CD4-positive, alpha-beta T cell (primary cell): ENCODE measurements around the gene KCNK4. TPM values are rescaled to one million over a fixed set of nuclear protein-coding genes. Genes with fewer than 3 reads are reported as not detected.

Source experiments
- ATAC-seq: fragments of 200-7000 bp; cut with Tn5 transposase; one replicate; pipeline ENCODE4 v1.10.0; 2022; ENCODE audit warnings: mild to moderate bottlenecking; ENCODE audit not compliant: poor library complexity
- CTCF ChIA-PET: fragments of 350-600 bp; sonication (Branson Sonifier 250); formaldehyde crosslinking; loops from one replicate; lab custom pipeline; 2021; ENCODE audit warnings: antibody characterized with exemption, inconsistent platforms; lab: Charles Lee
- POLR2A ChIA-PET: fragments of 350-600 bp; sonication (Branson Sonifier 250); formaldehyde crosslinking; loops from one replicate; lab custom pipeline; 2021; ENCODE audit warnings: antibody characterized with exemption, inconsistent platforms; lab: Charles Lee
- DNase-seq, 14 experiments: peaks; one replicate each; pipeline ENCODE4 v3.0.0-alpha.2; 2013 to 2020; ENCODE audit warnings: mixed read lengths in 2 of 14
- H3K27ac ChIP-seq, 2 donors: one replicate each; pipeline versions ENCODE4 v1.5.1 to v1.7.0; 2013; ENCODE audit warnings: low read length in 2 of 2, low read depth in 1 of 2, mild to moderate bottlenecking in 1 of 2
- H3K27me3 ChIP-seq, 2 experiments: 1 replicate in 1 of 2; 2 replicates in 1 of 2; pipeline versions ENCODE4 v1.6.1 to v1.7.0; 2013; ENCODE audit warnings: low read length in 2 of 2, control low read depth in 1 of 2, mild to moderate bottlenecking in 1 of 2, moderate library complexity in 1 of 2; ENCODE audit not compliant: insufficient read depth in 2 of 2, control insufficient read depth in 1 of 2
- H3K36me3 ChIP-seq: one replicate; pipeline ENCODE4 v1.6.1; 2013; ENCODE audit warnings: low read length, control low read depth; ENCODE audit not compliant: insufficient read depth
- H3K4me1 ChIP-seq: one replicate; pipeline ENCODE4 v1.6.1; 2013; ENCODE audit warnings: low read length, control low read depth; ENCODE audit not compliant: insufficient read depth
- H3K4me3 ChIP-seq: one replicate; pipeline ENCODE4 v1.5.1; 2013; ENCODE audit warnings: mild to moderate bottlenecking, low read length, moderate library complexity
- H3K9me3 ChIP-seq, 2 experiments: 1 replicate in 1 of 2; 2 replicates in 1 of 2; pipeline versions ENCODE4 v1.6.1 to v1.7.0; 2013; ENCODE audit warnings: low read length in 2 of 2, mild to moderate bottlenecking in 2 of 2, control low read depth in 1 of 2, moderate library complexity in 1 of 2; ENCODE audit not compliant: control insufficient read depth in 1 of 2, insufficient read depth in 1 of 2
- H3K27ac Mint-ChIP-seq: one replicate; pipeline ENCODE4 v1.8.0; 2020; ENCODE audit warnings: mixed read lengths
- H3K27me3 Mint-ChIP-seq: one replicate; pipeline ENCODE4 v1.8.0; 2021; ENCODE audit warnings: mixed read lengths
- H3K36me3 Mint-ChIP-seq: one replicate; pipeline ENCODE4 v1.8.0; 2021; ENCODE audit warnings: low read depth, mixed read lengths
- H3K4me1 Mint-ChIP-seq: one replicate; pipeline ENCODE4 v1.8.0; 2021; ENCODE audit warnings: low read depth, mixed read lengths
- H3K4me3 Mint-ChIP-seq: one replicate; pipeline ENCODE4 v1.8.0; 2020; ENCODE audit warnings: mild to moderate bottlenecking, mixed read lengths
- H3K9me3 Mint-ChIP-seq: one replicate; pipeline ENCODE4 v1.8.0; 2020; ENCODE audit warnings: mixed read lengths
- CTCF ChIP-seq: fragments of 200-600 bp; IDR thresholded peaks from one replicate; pipeline ENCODE4 v1.8.0; 2022; ENCODE audit warnings: antibody characterized with exemption, mild to moderate bottlenecking
- intact Hi-C, 2 experiments: fragments of 100-400 bp; cut with DNase I in 1 of 2; cut with micrococcal nuclease in 1 of 2; formaldehyde crosslinking; loops; one replicate each; pipeline versions ENCODE4 v1.15.1 to v1.9.0; 2023 to 2025; cut with DNase I, micrococcal nuclease
- total RNA-seq, 174 experiments: library from RNA in 2 of 174; stranded (reverse) in 2 of 174; gene quantifications; one replicate each; pipeline ENCODE4 v1.2.3 and lab custom pipeline; 2021 to 2026

The KCNK4 gene
- total RNA-seq, 2 experiments from 2014 or later: 0.14 TPM; not detected in 1

GRCh38 chr11:64304316-64305072, 13.4 kb downstream of the KCNK4 start:
- peak overlapping the region; percentile 98 for H3K4me3 Mint-ChIP-seq
- TF ChIP-seq CTCF: peak; percentile 92
- H3K27me3 ChIP-seq: peaks cover 25 to 26% of the 10 kb centered on the region in 2 experiments
- H3K9me3 ChIP-seq: peaks cover 0 to 20% of the 10 kb centered on the region in 2 experiments
- H3K9me3 Mint-ChIP-seq: no peaks in the 10 kb centered on the region
- H3K4me1 Mint-ChIP-seq: peaks cover 42% of the 10 kb centered on the region
- H3K36me3 Mint-ChIP-seq: peaks cover 7% of the 10 kb centered on the region
- intact Hi-C loops: loop anchor here (1.0 to 10.0 kb wide), 13 partner anchors 13 to 467 kb away; partner anchors contain the start of genes CCDC88B (in 2 of the 2), FKBP2 (in 1 of the 2), GPR137 (in 1 of the 2) and MARK2 (in 1 of the 2)
- peaks cover 5% of the 10 kb centered on the region for H3K36me3 ChIP-seq
- H3K27me3 Mint-ChIP-seq: peaks cover 34% of the 10 kb centered on the region
- peak overlapping the region; percentile 92 for H3K4me3 ChIP-seq
- H3K27ac ChIP-seq: peak overlapping the region; percentile 84 to 93
- ChIA-PET POLR2A (interaction anchor here (0.7 to 7.6 kb wide), 15 partner anchors 12 to 119 kb away, joined by 3 to 105 read pairs (median 8); partner anchors contain the start of genes BAD, CCDC88B, FERMT3 and FKBP2), CTCF (interaction anchor here (0.6 to 6.0 kb wide), 30 partner anchors 13 to 1448 kb away, joined by 3 to 123 read pairs (median 5); partner anchors contain the start of genes BAD, CCDC88B, FERMT3 and GPR137)
- peak; percentile 88 to 98 (median 94) for DNase-seq
- peak overlapping the region; percentile 96 for H3K27ac Mint-ChIP-seq
- peak; percentile 27 for ATAC-seq
- peaks cover 55% of the 10 kb centered on the region for H3K4me1 ChIP-seq

- H3K9me3 ChIP-seq: peaks cover 0 to 13% of the 10 kb centered on the region in 2 experiments
- ChIA-PET CTCF (interaction anchor here (0.7 to 6.0 kb wide), 20 partner anchors 12 to 119 kb away, joined by 3 to 123 read pairs (median 6); partner anchors contain the start of genes BAD, FERMT3, GPR137 and NUDT22), POLR2A (interaction anchor here (0.7 to 7.6 kb wide), 9 partner anchors 12 to 119 kb away, joined by 3 to 105 read pairs (median 17); partner anchors contain the start of genes BAD, CCDC88B, FERMT3 and GPR137)
- peak within 1 kb of the TSS; percentile 96 for H3K27ac Mint-ChIP-seq
- H3K36me3 Mint-ChIP-seq: peaks cover 7% of the 10 kb centered on the region
- ATAC-seq: peak; percentile 77
- H3K4me1 ChIP-seq: peaks cover 48% of the 10 kb centered on the region
- H3K4me1 Mint-ChIP-seq: peaks cover 35% of the 10 kb centered on the region
- intact Hi-C loops: loop anchor here (1.0 to 10.0 kb wide), 8 partner anchors 12 to 310 kb away; partner anchors contain the start of genes CCDC88B (in 2 of the 2), FKBP2 (in 1 of the 2), PLCB3 (in 1 of the 2) and TRMT112 (in 1 of the 2)
- peak within 1 kb of the TSS; percentile 92 for H3K4me3 ChIP-seq
- no peaks in the 10 kb centered on the region for H3K9me3 Mint-ChIP-seq
- DNase-seq: peak; percentile 98 to 100 (median 100)
- H3K27me3 Mint-ChIP-seq: peaks cover 27% of the 10 kb centered on the region
- peaks cover 19% of the 10 kb centered on the region in 2 experiments for H3K27me3 ChIP-seq
- peak within 1 kb of the TSS; percentile 84 to 93 for H3K27ac ChIP-seq
- H3K4me3 Mint-ChIP-seq: peak within 1 kb of the TSS; percentile 98
- TF ChIP-seq CTCF: no peak
- peaks cover 5% of the 10 kb centered on the region for H3K36me3 ChIP-seq
Observed at GRCh38 chr11:64305075-64305690, 14.1 kb downstream of the KCNK4 start, which contains the start of gene ESRRA. Gene ESRRA, plus strand, starts transcription at chr11:64305524. Its CDS starts 1,656 bp downstream, at chr11:64307180.
